HepG2 (cell line): Measurements from ENCODE around the gene ERICH6. TPM values are rescaled to one million over a fixed set of nuclear protein-coding genes. Genes with fewer than 3 reads are reported as not detected.
A peak's percentile ranks its signal among the peaks of the same experiment; 100 is the strongest.

ENCODE experiments used
- AGO1 ChIP-seq: fragments of 200-400 bp; formaldehyde crosslinking; IDR thresholded peaks from 2 replicates; pipeline ENCODE4 v1.6.1; 2017; ENCODE audit warnings: mild to moderate bottlenecking, low read depth, low read length, moderate library complexity; ENCODE audit not compliant: poor library complexity, severe bottlenecking
- ARID4A ChIP-seq: sonication (generic); formaldehyde crosslinking; IDR thresholded peaks from 2 replicates; pipeline ENCODE4 v1.5.0; 2020; ENCODE audit warnings: mild to moderate bottlenecking, missing genetic modification reagents, borderline replicate concordance
- CHD4 ChIP-seq: fragments of 200-600 bp; sonication (generic); IDR thresholded peaks from 2 replicates; pipeline ENCODE4 v1.7.0; 2017; ENCODE audit warnings: mild to moderate bottlenecking, low read length, borderline replicate concordance
- EEA1 ChIP-seq: sonication (generic); formaldehyde crosslinking; IDR thresholded peaks from 2 replicates; pipeline ENCODE4 v1.5.1; 2020; ENCODE audit warnings: mild to moderate bottlenecking, missing genetic modification reagents, borderline replicate concordance
- MEF2D ChIP-seq: sonication (generic); formaldehyde crosslinking; IDR thresholded peaks from 2 replicates; pipeline ENCODE4 v1.5.1; 2020; ENCODE audit warnings: mild to moderate bottlenecking, missing genetic modification reagents
- NFYC ChIP-seq: IDR thresholded peaks from 2 replicates; pipeline ENCODE4 v1.6.1; 2016; ENCODE audit warnings: missing genetic modification reagents, missing compliant biosample characterization
- PCBP1 ChIP-seq: fragments of 200-400 bp; formaldehyde crosslinking; IDR thresholded peaks from 2 replicates; pipeline ENCODE4 v1.6.1; 2017; ENCODE audit warnings: mild to moderate bottlenecking, low read depth, low read length, borderline replicate concordance
- RORA ChIP-seq: sonication (generic); formaldehyde crosslinking; IDR thresholded peaks from 2 replicates; pipeline ENCODE4 v1.5.0; 2020; ENCODE audit warnings: mild to moderate bottlenecking, missing genetic modification reagents, moderate library complexity
- TEAD2 ChIP-seq: sonication (generic); formaldehyde crosslinking; IDR thresholded peaks from 2 replicates; pipeline ENCODE4 v1.9.0; 2021; ENCODE audit warnings: missing genetic modification reagents
- TFDP1 ChIP-seq: IDR thresholded peaks from 2 replicates; pipeline ENCODE4 v1.6.1; 2016; ENCODE audit warnings: missing compliant biosample characterization, missing genetic modification reagents, borderline replicate concordance
- U2AF1 ChIP-seq: fragments of 200-400 bp; formaldehyde crosslinking; optimal IDR thresholded peaks from 2 replicates; pipeline ENCODE3; 2017; ENCODE audit warnings: mild to moderate bottlenecking, low read depth, low read length
- ZBTB46 ChIP-seq: sonication (generic); formaldehyde crosslinking; IDR thresholded peaks from 2 replicates; pipeline ENCODE4 v1.4.0; 2020; ENCODE audit warnings: mild to moderate bottlenecking, missing genetic modification reagents, borderline replicate concordance
- ZMYM2 ChIP-seq: sonication (generic); formaldehyde crosslinking; IDR thresholded peaks from 2 replicates; pipeline ENCODE4 v1.8.0; 2022; ENCODE audit warnings: mild to moderate bottlenecking, missing genetic modification reagents
- ZNF235 ChIP-seq: sonication (generic); formaldehyde crosslinking; IDR thresholded peaks from 2 replicates; pipeline ENCODE4 v1.8.1; 2023; ENCODE audit warnings: mild to moderate bottlenecking, missing genetic modification reagents, borderline replicate concordance
- ZNF276 ChIP-seq: sonication (generic); formaldehyde crosslinking; IDR thresholded peaks from 2 replicates; pipeline ENCODE4 v1.4.0; 2020; ENCODE audit warnings: mild to moderate bottlenecking, low read depth, missing genetic modification reagents
- ZNF513 ChIP-seq: sonication (generic); formaldehyde crosslinking; conservative IDR thresholded peaks from 2 replicates; pipeline ENCODE4 v1.5.0; 2020; ENCODE audit warnings: missing genetic modification reagents
- ZNF614 ChIP-seq: IDR thresholded peaks from 2 replicates; pipeline ENCODE4 v1.6.1; 2018; ENCODE audit warnings: missing biosample characterization, missing genetic modification reagents, inconsistent platforms, borderline replicate concordance
- ZNF7 ChIP-seq: IDR thresholded peaks from 2 replicates; pipeline ENCODE4 v1.6.1; 2016; ENCODE audit warnings: missing biosample characterization, missing genetic modification reagents
- polyA plus RNA-seq, 8 experiments: library from polyadenylated mRNA; depleted of rRNA in 3 of 8; stranded (reverse) in 7 of 8; unstranded in 1 of 8; fragments of >200 nt; fragmentation: Illumina TruSeq in 4 of 8; extraction: Trizol in 4 of 8; gene quantifications; 2 replicates each; pipeline versions ENCODE4 v1.2.1 to v1.2.3, GENCODE V29; 2011 to 2016; ENCODE audit warnings: low read depth in 4 of 8, missing spikeins in 1 of 8, mixed read lengths in 1 of 8; ENCODE audit not compliant: insufficient read depth in 1 of 8
- total RNA-seq, 5 experiments: library from RNA; depleted of rRNA; stranded (reverse); fragments of >200 nt; fragmentation: Illumina TruSeq; extraction: Trizol; gene quantifications; 2 replicates each; pipeline ENCODE4 v1.2.3, GENCODE V29; 2016; ENCODE audit warnings: low read depth in 1 of 5

The ERICH6 gene
- total and polyA plus RNA-seq, 2 of the 13 experiments (the other 11 are each of a cell fraction or from before 2014, with no cell fraction given) = 0.03 TPM; not detected in 1

DNA sequence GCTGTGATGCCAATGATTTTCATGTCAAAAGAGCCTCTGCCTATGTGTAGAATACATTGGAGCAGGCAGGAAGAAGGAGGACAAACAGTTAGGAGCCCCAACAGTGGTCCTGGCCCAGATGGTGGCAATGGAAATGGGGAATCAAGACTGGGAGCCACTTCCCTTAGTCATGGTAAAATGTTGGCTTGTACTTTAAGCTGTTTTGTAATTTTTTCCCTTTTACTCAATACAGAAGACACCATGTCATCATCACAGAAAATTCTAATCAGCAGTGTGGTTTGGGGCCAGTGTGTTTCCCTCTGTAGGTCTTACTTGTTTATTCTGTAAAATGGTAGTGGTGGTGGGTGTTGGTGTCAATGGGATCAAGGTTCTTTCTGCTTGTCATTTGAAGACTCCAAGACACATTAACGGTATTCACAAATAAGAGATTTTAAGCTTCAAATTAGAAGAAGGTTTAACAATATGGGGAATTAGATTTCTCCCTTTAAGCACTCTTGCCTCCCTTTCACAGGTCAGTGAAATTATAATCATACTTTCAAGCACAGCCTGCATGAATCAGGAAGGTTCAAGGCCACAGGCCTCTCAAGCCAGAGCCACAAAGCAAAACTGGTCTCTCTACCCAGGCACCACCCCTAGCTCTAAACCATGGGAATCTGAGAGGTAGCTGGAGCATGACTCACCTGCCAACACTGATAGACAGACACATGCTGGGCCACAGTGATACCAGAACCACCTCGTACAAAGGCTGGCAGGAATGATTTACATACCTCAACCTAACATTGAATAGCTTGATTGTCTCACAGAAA, 34.4 kb upstream of the ERICH6 start (continued):
- no peak for TF ChIP-seq ZNF513 (CRISPR knock-in tag)
- TF ChIP-seq ZNF276 (CRISPR knock-in tag) = no peak
- TF ChIP-seq MEF2D (CRISPR knock-in tag) = no peak
- 0 out of 2 replicates have a peak, but pooled peaks have one; percentile 13 for TF ChIP-seq TFDP1
- TF ChIP-seq PCBP1 = no peak
- TF ChIP-seq ARID4A (CRISPR knock-in tag) = peak; percentile 24; the same call in 1 of the 2 replicates
- TF ChIP-seq ZMYM2 = no peak
- TF ChIP-seq AGO1 = no peak
- no peak for TF ChIP-seq TEAD2
- TF ChIP-seq RORA (CRISPR knock-in tag) = no peak
- TF ChIP-seq ZNF235 (CRISPR knock-in tag) = no peak
- TF ChIP-seq CHD4 = no peak
- no peak for TF ChIP-seq U2AF1
- TF ChIP-seq ZNF614 (CRISPR knock-in tag) = peak; percentile 61; the same call in 1 of the 2 replicates
- no peak for TF ChIP-seq ZBTB46 (CRISPR knock-in tag)
- no peak for TF ChIP-seq ZNF7
- no peak for TF ChIP-seq EEA1 (CRISPR knock-in tag)
- no peak for TF ChIP-seq NFYC
